ENCODE data around the gene BLM.

BLM gene

GRCh38 chr15:90765966-90766365, 48.8 kb downstream of the BLM start:
- H3K4me3 ChIP-seq (ENCODE audit: low read depth, low read length) = no peak overlapping the region
- no peak for TF ChIP-seq CTCF (IDR thresholded peaks at IDR 0.05; ENCODE audit: low read depth, low read length, missing control alignments)
- in situ Hi-C loops (cut with HindIII; ENCODE audit: low sequenced_read_pairs) = no loop called here
- peak; percentile 16 for DNase-seq (ENCODE audit: low read depth)

- TF ChIP-seq CTCF (IDR thresholded peaks at IDR 0.05; ENCODE audit: low read depth, low read length, missing control alignments) = no peak
- DNase-seq (ENCODE audit: low read depth) = no peak
- no peak overlapping the region for H3K4me3 ChIP-seq (ENCODE audit: low read depth, low read length)
- in situ Hi-C loops (cut with HindIII; ENCODE audit: low sequenced_read_pairs) = no loop called here
Measured at GRCh38 chr15:90769375-90769774, 52.2 kb downstream of the BLM start.

- no peak for TF ChIP-seq CTCF (IDR thresholded peaks at IDR 0.05; ENCODE audit: low read depth, low read length, missing control alignments)
- in situ Hi-C loops (cut with HindIII; ENCODE audit: low sequenced_read_pairs) = no loop called here
- no peak overlapping the region for H3K4me3 ChIP-seq (ENCODE audit: low read depth, low read length)
- no peak for DNase-seq (ENCODE audit: low read depth)
Measured at GRCh38 chr15:90773485-90773884, 56.3 kb downstream of the BLM start.

GRCh38 chr15:90774731-90775514, 57.8 kb downstream of the BLM start:
- DNase-seq (ENCODE audit: low read depth) = peak; percentile 35
- in situ Hi-C loops (cut with HindIII; ENCODE audit: low sequenced_read_pairs) = no loop called here
- TF ChIP-seq CTCF (IDR thresholded peaks at IDR 0.05; ENCODE audit: low read depth, low read length, missing control alignments) = no peak

GRCh38 chr15:90780916-90781315, 63.8 kb downstream of the BLM start:
- in situ Hi-C loops (cut with HindIII; ENCODE audit: low sequenced_read_pairs) = no loop called here
- TF ChIP-seq CTCF (IDR thresholded peaks at IDR 0.05; ENCODE audit: low read depth, low read length, missing control alignments) = no peak
- no peak for DNase-seq (ENCODE audit: low read depth)
- H3K4me3 ChIP-seq (ENCODE audit: low read depth, low read length) = no peak overlapping the region

More at GRCh38 chr15:90774731-90775514, 57.8 kb downstream of the BLM start:
- no peak overlapping the region for H3K4me3 ChIP-seq (ENCODE audit: low read depth, low read length)

- no peak for DNase-seq (ENCODE audit: low read depth)
- no peak overlapping the region for H3K4me3 ChIP-seq (ENCODE audit: low read depth, low read length)
- in situ Hi-C loops (cut with HindIII; ENCODE audit: low sequenced_read_pairs) = no loop called here
- no peak for TF ChIP-seq CTCF (IDR thresholded peaks at IDR 0.05; ENCODE audit: low read depth, low read length, missing control alignments)
Measured at GRCh38 chr15:90782442-90782841, 65.3 kb downstream of the BLM start.
